ENCODE data around the gene LIG1.

DNA sequence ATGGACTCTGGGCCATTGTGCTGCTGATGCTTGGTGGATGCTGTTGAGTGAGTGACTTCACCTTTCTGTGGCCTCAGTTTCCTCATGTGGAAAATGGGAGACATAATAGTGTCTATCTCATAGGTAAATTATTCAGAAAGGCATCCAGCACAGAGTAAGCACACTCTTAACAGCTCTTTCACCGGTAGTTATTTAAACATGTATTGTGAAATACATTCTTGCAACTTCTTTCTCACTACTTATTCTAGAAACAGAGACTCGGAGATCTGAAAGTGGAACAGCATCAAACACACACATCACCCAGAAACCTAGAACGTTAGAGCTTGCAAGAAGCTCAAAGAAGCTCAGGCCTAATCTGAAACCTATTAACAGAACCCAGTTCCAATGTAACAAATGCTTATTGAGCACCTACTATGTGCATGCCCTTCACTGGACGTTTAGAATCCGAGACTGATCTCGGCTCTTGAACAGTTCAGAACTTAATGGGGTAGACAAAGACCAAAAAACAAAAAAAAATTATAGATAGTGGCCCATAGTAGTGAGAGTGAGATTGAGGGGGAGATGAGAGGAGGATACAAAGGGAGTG is 4.4 kb upstream of the LIG1 start:
- TF ChIP-seq GATA2 (IDR thresholded peaks at IDR 0.05; ENCODE audit: low read depth, low read length) (no peak), GATA3 (IDR thresholded peaks at IDR 0.05; ENCODE audit: low read depth, low read length) (no peak)
